HL-60 (cell line): ENCODE measurements around the gene PNPLA1.

Experiments
- DNase-seq, 2 experiments: peaks; one replicate each; pipeline ENCODE4 v3.0.0-alpha.2; 2010 to 2020; ENCODE audit warnings: low read depth in 1 of 2, low spot score in 1 of 2
- H3K27ac ChIP-seq: fragments of 250-450 bp; sonication (Bioruptor Pico); replicated peaks from 2 replicates; pipeline ENCODE4 v1.5.1; 2020; ENCODE audit warnings: mild to moderate bottlenecking, moderate library complexity
- H3K27me3 ChIP-seq: fragments of 250-450 bp; sonication (Bioruptor Pico); 2 replicates; pipeline ENCODE4 v1.5.1; 2021; ENCODE audit warnings: mild to moderate bottlenecking, moderate library complexity; ENCODE audit not compliant: insufficient read depth, poor library complexity, severe bottlenecking
- H3K4me3 ChIP-seq: replicated peaks from 2 replicates; pipeline ENCODE4 v1.5.1; 2011; ENCODE audit warnings: mild to moderate bottlenecking, control low read depth, low read length; ENCODE audit not compliant: insufficient read depth
- GABPA ChIP-seq: IDR thresholded peaks from 2 replicates; pipeline ENCODE4 v1.6.1; 2012; ENCODE audit warnings: low read depth
- POLR2AphosphoS5 ChIP-seq: IDR thresholded peaks from 2 replicates; pipeline ENCODE4 v1.6.1; 2012; ENCODE audit warnings: low read depth
- SPI1 ChIP-seq: IDR thresholded peaks from 2 replicates; pipeline ENCODE4 v1.6.1; 2012; ENCODE audit warnings: low read depth, mild to moderate bottlenecking, borderline replicate concordance
- TF ChIP-seq, protein P1 (sequence below): IDR thresholded peaks from 2 replicates; pipeline ENCODE4 v1.6.1; 2012; ENCODE audit warnings: low read depth; ENCODE audit not compliant: insufficient replicate concordance
- TF ChIP-seq, protein P2 (sequence below): IDR thresholded peaks from one replicate; pipeline ENCODE4 v1.5.1; 2011; ENCODE audit warnings: low read length, control low read depth, inconsistent platforms; ENCODE audit not compliant: insufficient read depth

PNPLA1 gene

DNA sequence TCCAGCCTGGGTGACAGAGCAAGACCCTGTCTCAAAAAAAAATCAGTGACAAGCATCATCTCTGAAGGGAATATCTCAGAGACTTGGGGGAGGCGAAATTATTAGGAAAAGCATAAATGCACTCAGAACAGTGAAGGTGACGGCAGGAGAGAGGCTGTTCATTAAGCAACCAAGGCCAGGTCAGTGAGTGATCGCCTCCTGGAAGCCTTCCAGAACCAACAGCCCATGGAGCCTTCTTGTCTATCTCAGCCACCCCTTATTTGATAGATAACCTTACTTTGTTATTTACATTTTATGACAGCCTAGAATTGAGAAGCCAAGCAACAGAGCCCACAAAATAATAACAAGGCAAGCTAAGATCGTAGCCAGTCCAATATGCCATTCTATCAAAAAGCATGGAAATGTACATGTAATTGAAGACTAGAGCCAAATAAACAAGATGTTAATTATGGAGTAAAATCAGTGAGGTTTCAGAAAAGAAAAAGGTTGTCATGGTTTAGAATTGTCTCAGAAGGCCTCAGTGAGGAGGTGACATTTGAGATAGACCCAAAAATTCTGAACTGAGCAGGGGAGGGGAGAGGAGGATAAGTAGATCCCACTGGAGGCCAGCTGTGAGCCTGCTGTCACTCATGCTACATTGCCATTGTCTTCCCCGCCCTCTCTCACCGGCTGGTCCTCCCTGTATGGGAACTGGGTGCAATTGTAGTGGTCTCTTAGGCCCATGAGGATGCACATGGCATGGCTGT, 49.0 kb downstream of the PNPLA1 start:
- no peak overlapping the region for H3K4me3 ChIP-seq
- no peak for DNase-seq
- no peaks in the 10 kb centered on the region for H3K27me3 ChIP-seq
- TF ChIP-seq, protein P1, sequence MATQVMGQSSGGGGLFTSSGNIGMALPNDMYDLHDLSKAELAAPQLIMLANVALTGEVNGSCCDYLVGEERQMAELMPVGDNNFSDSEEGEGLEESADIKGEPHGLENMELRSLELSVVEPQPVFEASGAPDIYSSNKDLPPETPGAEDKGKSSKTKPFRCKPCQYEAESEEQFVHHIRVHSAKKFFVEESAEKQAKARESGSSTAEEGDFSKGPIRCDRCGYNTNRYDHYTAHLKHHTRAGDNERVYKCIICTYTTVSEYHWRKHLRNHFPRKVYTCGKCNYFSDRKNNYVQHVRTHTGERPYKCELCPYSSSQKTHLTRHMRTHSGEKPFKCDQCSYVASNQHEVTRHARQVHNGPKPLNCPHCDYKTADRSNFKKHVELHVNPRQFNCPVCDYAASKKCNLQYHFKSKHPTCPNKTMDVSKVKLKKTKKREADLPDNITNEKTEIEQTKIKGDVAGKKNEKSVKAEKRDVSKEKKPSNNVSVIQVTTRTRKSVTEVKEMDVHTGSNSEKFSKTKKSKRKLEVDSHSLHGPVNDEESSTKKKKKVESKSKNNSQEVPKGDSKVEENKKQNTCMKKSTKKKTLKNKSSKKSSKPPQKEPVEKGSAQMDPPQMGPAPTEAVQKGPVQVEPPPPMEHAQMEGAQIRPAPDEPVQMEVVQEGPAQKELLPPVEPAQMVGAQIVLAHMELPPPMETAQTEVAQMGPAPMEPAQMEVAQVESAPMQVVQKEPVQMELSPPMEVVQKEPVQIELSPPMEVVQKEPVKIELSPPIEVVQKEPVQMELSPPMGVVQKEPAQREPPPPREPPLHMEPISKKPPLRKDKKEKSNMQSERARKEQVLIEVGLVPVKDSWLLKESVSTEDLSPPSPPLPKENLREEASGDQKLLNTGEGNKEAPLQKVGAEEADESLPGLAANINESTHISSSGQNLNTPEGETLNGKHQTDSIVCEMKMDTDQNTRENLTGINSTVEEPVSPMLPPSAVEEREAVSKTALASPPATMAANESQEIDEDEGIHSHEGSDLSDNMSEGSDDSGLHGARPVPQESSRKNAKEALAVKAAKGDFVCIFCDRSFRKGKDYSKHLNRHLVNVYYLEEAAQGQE = no peak
- H3K27ac ChIP-seq = no peak overlapping the region

DNA sequence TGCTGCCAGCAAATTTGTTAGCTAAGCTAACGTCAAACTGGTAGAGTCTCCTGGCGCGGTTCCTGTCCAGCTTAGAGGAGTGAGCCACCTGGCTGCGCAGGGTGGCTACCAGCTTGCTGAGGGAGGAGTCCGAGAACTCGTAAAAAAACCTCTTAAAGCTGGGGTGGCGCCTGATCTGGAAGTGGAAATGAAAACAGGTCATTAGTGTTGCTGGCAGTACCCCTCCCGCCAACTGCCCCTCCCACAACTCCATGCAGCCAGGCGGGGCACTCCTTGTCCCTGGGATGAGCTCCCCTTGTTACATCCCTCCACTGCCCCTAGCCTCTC, 49.5 kb downstream of the PNPLA1 start:
- DNase-seq = no peak
- TF ChIP-seq, protein P1 = no peak
- TF ChIP-seq SPI1 (no peak), GABPA (no peak), POLR2AphosphoS5 (no peak)
- TF ChIP-seq, protein P2, sequence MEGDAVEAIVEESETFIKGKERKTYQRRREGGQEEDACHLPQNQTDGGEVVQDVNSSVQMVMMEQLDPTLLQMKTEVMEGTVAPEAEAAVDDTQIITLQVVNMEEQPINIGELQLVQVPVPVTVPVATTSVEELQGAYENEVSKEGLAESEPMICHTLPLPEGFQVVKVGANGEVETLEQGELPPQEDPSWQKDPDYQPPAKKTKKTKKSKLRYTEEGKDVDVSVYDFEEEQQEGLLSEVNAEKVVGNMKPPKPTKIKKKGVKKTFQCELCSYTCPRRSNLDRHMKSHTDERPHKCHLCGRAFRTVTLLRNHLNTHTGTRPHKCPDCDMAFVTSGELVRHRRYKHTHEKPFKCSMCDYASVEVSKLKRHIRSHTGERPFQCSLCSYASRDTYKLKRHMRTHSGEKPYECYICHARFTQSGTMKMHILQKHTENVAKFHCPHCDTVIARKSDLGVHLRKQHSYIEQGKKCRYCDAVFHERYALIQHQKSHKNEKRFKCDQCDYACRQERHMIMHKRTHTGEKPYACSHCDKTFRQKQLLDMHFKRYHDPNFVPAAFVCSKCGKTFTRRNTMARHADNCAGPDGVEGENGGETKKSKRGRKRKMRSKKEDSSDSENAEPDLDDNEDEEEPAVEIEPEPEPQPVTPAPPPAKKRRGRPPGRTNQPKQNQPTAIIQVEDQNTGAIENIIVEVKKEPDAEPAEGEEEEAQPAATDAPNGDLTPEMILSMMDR = no peak
- H3K27me3 ChIP-seq = no peaks in the 10 kb centered on the region
- H3K27ac ChIP-seq = no peak overlapping the region
- H3K4me3 ChIP-seq = no peak overlapping the region

DNA sequence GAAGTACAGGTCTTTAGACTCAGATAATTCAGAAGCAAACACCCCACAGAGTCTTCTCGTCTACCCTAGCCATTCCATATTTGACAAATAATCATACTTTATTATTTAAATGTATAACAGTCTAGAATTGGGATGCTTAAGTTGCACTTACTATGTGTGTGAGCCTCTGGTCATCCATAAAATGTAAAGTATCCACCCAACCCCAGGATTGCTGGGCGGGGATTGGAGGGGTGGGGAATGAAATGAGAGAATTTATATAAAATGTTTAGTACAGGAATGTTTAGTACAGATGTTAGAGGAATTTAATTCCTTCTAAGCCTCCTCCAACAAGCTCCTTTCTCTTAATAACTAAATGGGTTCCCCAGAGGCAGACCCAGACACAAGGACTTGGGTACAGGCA, 50.0 kb downstream of the PNPLA1 start:
- Histone ChIP-seq H3K27ac (no peak overlapping the region), H3K4me3 (no peak overlapping the region), H3K27me3 (no peaks in the 10 kb centered on the region)
- TF ChIP-seq, protein P1 = no peak
- TF ChIP-seq SPI1 (no peak), POLR2AphosphoS5 (no peak), GABPA (no peak)
- TF ChIP-seq, protein P2 = no peak
- DNase-seq = no peak

DNA sequence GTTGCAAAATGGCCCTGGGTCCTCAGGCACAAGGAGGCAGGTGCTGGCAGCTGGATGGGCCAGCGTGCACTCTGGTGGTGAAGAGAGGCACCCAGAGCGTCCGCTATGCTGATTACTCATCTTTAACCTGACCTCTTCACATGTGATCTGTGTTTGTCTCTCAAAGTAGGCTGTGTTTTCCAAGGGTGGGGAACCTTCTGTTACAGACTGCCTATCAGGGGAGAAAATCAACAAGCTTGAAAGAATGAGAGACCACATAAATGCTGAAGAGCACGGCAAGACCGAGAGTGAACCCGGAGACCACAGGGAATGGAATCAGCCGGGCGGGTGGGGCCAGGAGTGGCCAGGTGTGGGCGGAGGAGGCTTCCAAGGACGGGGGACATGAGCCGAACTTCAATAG, 50.6 kb downstream of the PNPLA1 start:
- H3K27ac ChIP-seq = no peak overlapping the region
- TF ChIP-seq, protein P2 = no peak
- TF ChIP-seq, protein P1 = no peak
- TF ChIP-seq SPI1 (no peak), GABPA (no peak), POLR2AphosphoS5 (no peak)
- no peak overlapping the region for H3K4me3 ChIP-seq

More for the DNA sequence above, 50.6 kb downstream of the PNPLA1 start:
- DNase-seq = no peak
- H3K27me3 ChIP-seq = no peaks in the 10 kb centered on the region
